Body of pancreas (tissue), 4 donors: Measurements from ENCODE around the gene MAEL.

ENCODE experiments used
- CTCF ChIP-seq, 7 experiments: fragments of 450-650 bp in 4 of 7; fragments of 200-600 bp in 3 of 7; sonication (generic) in 3 of 7; IDR thresholded peaks; one replicate each; pipeline ENCODE4 v1.5.1; 2016 to 2019; ENCODE audit warnings: antibody characterized with exemption in 7 of 7
- POLR2A ChIP-seq, 3 donors: fragments of 450-650 bp; IDR thresholded peaks; one replicate each; pipeline ENCODE4 v1.6.1; 2016; ENCODE audit warnings: antibody characterized with exemption in 3 of 3, mild to moderate bottlenecking in 2 of 3

GRCh38 chr1:167061073-167061464 is 72.0 kb downstream of the MAEL start:
- TF ChIP-seq CTCF (IDR thresholded peaks at IDR 0.05) (no peak), POLR2A (IDR thresholded peaks at IDR 0.05) (no peak)
